Ovary (tissue), 3 donors: ENCODE results near the gene BBS1.

Experiments
- POLR2A ChIP-seq: fragments of 450-650 bp; IDR thresholded peaks from one replicate; pipeline ENCODE4 v1.6.1; 2017; ENCODE audit warnings: antibody characterized with exemption, mild to moderate bottlenecking, moderate library complexity
- TF ChIP-seq, protein P1 (sequence below), 3 donors: fragments of 450-650 bp in 2 of 3; fragments of 200-600 bp in 1 of 3; IDR thresholded peaks; one replicate each; pipeline versions ENCODE4 v1.5.1 to v1.8.0; 2016 to 2022; ENCODE audit warnings: antibody characterized with exemption in 3 of 3, mild to moderate bottlenecking in 1 of 3
- donor health status: DM: no; HTN: no; CAD: no.

DNA sequence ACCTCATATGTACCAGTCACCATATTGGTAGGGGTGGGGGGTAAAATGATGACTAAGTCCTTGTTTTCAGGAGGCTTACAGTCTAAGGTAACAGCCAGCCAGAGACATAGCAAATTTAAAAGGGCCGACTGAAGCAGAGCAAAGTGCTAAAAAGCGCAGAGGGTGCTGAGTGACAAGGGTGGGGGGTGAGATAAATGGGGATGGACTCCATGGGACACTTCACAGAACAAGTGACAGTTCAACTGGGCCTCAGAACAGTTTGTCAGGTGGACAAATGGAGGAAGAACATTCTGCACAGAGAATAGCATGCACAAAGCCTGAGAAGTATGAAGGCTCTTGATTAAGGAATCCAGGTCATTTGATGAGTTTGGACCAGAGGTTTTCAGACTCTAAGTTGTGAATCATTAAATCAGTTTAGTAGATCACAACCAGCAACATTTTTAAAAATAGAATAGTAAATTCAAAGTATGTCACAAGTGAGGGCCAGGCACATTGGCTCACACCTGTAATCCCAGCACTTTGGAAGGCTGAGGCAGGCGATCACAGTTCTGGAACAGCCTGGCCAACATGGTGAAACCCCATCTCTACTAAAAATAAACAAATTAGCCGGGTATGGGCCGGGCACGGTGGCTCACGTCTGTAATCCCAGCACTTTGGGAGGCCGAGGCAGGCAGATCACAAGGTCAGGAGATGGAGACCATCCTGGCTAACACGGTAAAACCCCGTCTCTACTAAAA is 14.0 kb downstream of the BBS1 start:
- TF ChIP-seq, protein P1, sequence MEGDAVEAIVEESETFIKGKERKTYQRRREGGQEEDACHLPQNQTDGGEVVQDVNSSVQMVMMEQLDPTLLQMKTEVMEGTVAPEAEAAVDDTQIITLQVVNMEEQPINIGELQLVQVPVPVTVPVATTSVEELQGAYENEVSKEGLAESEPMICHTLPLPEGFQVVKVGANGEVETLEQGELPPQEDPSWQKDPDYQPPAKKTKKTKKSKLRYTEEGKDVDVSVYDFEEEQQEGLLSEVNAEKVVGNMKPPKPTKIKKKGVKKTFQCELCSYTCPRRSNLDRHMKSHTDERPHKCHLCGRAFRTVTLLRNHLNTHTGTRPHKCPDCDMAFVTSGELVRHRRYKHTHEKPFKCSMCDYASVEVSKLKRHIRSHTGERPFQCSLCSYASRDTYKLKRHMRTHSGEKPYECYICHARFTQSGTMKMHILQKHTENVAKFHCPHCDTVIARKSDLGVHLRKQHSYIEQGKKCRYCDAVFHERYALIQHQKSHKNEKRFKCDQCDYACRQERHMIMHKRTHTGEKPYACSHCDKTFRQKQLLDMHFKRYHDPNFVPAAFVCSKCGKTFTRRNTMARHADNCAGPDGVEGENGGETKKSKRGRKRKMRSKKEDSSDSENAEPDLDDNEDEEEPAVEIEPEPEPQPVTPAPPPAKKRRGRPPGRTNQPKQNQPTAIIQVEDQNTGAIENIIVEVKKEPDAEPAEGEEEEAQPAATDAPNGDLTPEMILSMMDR (IDR thresholded peaks at IDR 0.05), result no peak
- no peak for TF ChIP-seq POLR2A
